Stimulated activated memory B cell treated with anti-CD40 and anti-IgM and Interleukin-4, amounts not matched to agents 10 μg/mL and 1 μg/mL and 100 μg/mL, for 72 hours (primary cell): Measurements from ENCODE around the gene LIPK.
A peak's percentile ranks its signal among the peaks of the same experiment; 100 is the strongest.
"Not testable (repeated sequence)": the region's sequence is repeated elsewhere in the genome, so short reads cannot be mapped to it uniquely, and the experiment has no call there.

Experiments used
- ATAC-seq: fragments of 150-1000 bp; cut with Tn5 transposase; 2 replicates; pipeline ENCODE4 v1.10.0; 2021
- H3K27ac Mint-ChIP-seq: one replicate; pipeline ENCODE4 v1.8.0; 2022; ENCODE audit warnings: mild to moderate bottlenecking, mixed read lengths
- H3K27me3 Mint-ChIP-seq: one replicate; pipeline ENCODE4 v1.8.0; 2022; ENCODE audit warnings: mixed read lengths
- H3K36me3 Mint-ChIP-seq: one replicate; pipeline ENCODE4 v1.8.0; 2022; ENCODE audit warnings: mixed read lengths
- H3K4me1 Mint-ChIP-seq: one replicate; pipeline ENCODE4 v1.8.0; 2022; ENCODE audit warnings: mixed read lengths
- H3K4me3 Mint-ChIP-seq: one replicate; pipeline ENCODE4 v1.8.0; 2022; ENCODE audit warnings: mild to moderate bottlenecking, moderate library complexity, mixed read lengths
- H3K9me3 Mint-ChIP-seq: one replicate; pipeline ENCODE4 v1.8.0; 2022; ENCODE audit warnings: mixed read lengths

LIPK gene

DNA sequence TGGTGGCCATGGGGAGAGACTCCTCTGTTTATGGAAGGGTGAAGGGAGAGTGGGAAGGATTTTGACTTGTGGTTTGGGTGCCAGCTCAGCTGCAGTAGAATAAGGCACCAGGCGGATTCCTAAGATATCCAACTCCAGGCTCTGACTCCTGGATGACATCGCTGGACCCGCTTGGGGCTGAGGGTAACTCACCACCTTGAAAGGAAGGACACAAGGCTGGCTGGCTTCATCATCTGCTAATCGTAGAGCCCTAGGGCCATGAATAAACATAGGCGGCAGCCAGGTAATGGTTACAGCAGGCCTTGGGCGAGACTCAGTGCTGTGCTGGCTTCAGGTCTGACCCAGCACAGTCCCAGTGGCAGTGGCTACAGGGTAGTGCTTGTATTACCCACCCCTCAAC lies 16.7 kb upstream of the LIPK start:
- Mint-ChIP-seq H3K36me3 (no peaks in the 10 kb centered on the region), H3K4me1 (no peaks in the 10 kb centered on the region), H3K4me3 (no peak overlapping the region), H3K9me3 (no peaks in the 10 kb centered on the region), H3K27ac (no peak overlapping the region), H3K27me3 (peaks cover 16% of the 10 kb centered on the region)
- no peak for ATAC-seq

DNA sequence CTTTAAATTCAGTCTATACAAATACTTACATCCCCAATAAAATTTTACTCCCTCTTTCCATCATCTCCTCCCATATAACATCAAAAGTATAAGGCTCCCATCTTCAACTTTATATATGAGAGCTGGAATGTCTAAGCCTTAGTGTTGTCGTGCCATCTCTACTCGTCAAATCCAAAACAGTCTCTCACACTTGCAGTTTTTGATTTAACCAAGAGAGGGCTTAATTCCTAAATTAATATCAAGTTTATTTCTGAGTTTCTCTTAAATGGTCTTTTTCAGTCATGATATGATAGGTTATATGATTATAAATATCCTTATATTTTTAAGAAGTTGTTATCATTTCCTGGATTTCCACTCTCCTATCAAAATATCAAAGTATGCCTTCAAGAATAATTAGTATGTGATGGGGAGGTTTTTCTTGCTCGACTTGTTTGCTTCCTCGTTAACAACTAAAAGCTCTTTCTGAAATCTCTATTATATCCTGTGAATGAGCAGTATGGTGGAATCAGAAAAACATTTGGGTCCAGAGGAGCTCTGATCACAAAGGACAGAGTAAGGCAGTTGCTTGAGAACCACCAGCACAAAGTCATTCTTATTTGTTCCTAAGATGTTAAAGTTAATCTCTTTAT lies 12.5 kb upstream of the LIPK start:
- no peak for ATAC-seq
- Mint-ChIP-seq H3K36me3 (no peaks in the 10 kb centered on the region), H3K4me1 (no peaks in the 10 kb centered on the region), H3K4me3 (no peak overlapping the region), H3K27ac (no peak overlapping the region), H3K27me3 (peaks cover 16% of the 10 kb centered on the region), H3K9me3 (no peaks in the 10 kb centered on the region)

DNA sequence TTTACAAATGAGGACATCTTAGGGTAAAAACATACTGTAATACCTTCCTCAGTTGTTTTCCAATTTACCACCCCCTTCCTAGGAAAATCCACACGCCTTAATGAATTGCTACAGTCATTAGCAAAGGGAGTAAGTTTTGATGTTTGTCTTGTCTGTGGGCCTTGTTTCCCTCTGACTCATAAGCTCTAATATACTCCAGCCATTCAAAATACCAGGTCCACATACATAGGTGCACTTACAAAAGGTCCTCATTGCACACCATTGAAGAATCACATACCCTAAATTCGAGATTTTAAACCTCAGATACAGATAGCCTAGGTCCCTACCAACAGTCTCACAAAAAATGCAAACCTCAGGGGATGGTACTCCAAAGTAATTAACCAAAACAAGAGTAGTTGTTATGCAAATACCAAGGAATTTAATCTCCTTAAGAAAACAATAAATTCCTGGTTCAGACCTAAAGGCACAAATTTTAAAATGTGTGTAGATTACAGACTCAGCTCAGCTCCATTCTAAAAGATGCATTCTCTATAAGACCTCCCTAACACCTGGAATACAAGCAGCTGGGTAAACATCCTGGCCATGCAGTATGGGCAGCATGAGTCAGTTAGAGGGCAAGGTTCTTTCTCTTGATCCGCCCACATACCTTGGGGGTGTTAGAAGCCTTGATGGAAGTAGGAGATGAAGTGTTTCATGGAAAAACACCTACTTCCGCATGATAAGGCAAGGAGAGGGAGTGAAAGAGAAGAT lies 3.0 kb upstream of the LIPK start:
- H3K4me1 Mint-ChIP-seq: peaks cover 7% of the 10 kb centered on the region
- ATAC-seq: no peak
- no peak overlapping the region for H3K4me3 Mint-ChIP-seq
- no peak overlapping the region for H3K27ac Mint-ChIP-seq
- H3K9me3 Mint-ChIP-seq: no peaks in the 10 kb centered on the region
- H3K36me3 Mint-ChIP-seq: no peaks in the 10 kb centered on the region
- peaks cover 14% of the 10 kb centered on the region for H3K27me3 Mint-ChIP-seq

DNA sequence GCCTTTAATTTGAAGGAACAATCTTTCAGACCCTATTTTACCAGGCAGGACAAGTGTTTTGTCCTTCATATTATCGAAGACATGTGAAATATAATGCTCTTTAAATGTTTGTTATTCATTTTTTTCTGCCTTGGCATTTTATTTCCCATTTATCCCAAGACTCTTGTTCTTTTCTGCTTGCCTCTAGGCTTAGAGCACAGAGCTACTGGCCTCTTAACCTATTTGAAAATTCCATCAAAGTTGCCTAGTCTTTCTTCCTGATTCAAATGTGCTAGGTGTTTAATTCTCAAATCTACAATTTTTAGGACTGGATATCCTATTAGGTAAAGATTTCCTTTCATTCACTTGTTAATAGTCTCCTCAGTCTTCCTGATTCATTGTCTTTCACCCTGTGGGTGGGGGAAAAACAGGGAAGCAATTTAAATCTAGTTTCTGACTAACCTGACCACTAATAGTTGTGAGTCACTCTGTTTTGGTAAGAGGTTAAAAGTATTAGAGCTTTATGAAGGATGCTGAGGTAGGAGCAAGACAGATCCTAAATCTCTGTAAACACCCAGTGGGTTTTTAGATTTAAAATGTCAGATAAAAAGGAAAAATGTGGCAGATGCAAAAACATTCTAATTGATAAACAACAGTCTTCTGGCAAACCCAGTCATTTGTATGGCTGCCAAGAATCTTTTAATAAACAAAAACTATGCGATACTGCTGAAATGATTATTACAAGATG lies 1.5 kb downstream of the LIPK start:
- Mint-ChIP-seq H3K9me3 (no peaks in the 10 kb centered on the region), H3K4me3 (no peak overlapping the region)

DNA sequence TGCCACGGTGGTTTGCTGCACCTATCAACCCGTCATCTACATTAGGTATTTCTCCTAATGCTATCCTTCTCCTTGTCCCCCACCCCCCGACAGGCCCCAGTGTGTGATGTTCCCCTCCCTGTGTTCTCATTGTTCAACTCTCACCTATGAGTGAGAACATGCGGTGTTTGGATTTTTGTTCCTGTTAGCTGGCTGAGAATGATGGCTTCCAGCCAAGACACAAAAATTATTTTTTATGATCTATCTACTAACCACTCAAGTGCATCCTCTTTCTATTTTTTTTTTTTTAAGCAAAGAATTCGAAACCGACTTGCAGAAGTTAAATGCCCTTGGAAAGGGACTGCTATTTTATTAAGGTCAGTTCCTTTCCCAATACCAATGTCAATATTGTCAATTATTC lies 3.3 kb downstream of the LIPK start:
- H3K36me3 Mint-ChIP-seq, H3K4me3 Mint-ChIP-seq, H3K27me3 Mint-ChIP-seq, ATAC-seq, H3K4me1 Mint-ChIP-seq, H3K9me3 Mint-ChIP-seq, H3K27ac Mint-ChIP-seq: not testable (repeated sequence)

More for the DNA sequence above, 1.5 kb downstream of the LIPK start:
- Mint-ChIP-seq H3K27ac (no peak overlapping the region), H3K27me3 (no peaks in the 10 kb centered on the region), H3K4me1 (peaks cover 7% of the 10 kb centered on the region), H3K36me3 (no peaks in the 10 kb centered on the region)
- ATAC-seq: peak; percentile 67

DNA sequence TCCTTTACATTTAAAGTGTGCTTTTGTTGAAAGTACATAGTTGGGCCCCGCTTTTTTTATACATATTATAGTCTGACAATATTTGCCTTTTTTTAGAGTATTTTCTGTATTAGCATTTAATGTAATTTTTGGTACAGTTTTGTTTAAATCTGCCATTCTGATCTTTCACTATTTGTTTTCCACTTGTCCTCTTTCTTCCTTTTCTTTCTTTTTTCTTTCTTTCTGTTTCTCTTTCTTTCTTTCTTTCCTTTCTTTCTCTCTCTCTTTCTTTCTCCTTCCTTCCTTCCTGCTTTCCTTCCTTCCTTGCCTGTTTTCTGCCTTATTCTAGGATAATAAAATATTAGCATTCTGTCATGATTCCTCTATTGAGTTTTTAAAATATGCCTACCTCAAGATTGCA lies 9.5 kb downstream of the LIPK start:
- no peak overlapping the region for H3K4me3 Mint-ChIP-seq
- ATAC-seq: no peak
- peaks cover 45% of the 10 kb centered on the region for H3K27me3 Mint-ChIP-seq
- H3K36me3 Mint-ChIP-seq: no peaks in the 10 kb centered on the region
- H3K9me3 Mint-ChIP-seq: no peaks in the 10 kb centered on the region
- no peak overlapping the region for H3K27ac Mint-ChIP-seq
- no peaks in the 10 kb centered on the region for H3K4me1 Mint-ChIP-seq

DNA sequence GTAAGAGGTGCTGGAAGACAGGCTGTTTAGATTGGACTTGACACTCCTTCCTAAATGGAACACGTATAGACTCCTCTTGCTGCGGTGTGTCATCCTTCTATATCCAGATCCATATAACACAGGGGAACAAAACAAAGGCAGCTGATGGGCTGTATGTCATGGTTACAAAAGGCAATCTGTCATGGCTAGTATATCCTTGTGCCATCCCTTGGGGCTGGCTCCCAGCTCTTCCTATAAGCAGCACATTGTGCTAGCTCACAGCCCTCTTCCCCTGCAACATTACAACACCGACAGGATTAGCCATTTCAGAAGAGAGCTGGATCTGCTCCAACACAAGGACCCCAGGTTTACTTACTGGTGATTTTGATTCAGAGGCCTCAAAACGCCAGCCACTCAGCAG lies 15.3 kb downstream of the LIPK start:
- Mint-ChIP-seq H3K36me3 (no peaks in the 10 kb centered on the region), H3K4me1 (peaks cover 7% of the 10 kb centered on the region), H3K27me3 (peaks cover 28% of the 10 kb centered on the region), H3K4me3 (no peak overlapping the region), H3K9me3 (no peaks in the 10 kb centered on the region), H3K27ac (no peak overlapping the region)
- ATAC-seq: no peak

DNA sequence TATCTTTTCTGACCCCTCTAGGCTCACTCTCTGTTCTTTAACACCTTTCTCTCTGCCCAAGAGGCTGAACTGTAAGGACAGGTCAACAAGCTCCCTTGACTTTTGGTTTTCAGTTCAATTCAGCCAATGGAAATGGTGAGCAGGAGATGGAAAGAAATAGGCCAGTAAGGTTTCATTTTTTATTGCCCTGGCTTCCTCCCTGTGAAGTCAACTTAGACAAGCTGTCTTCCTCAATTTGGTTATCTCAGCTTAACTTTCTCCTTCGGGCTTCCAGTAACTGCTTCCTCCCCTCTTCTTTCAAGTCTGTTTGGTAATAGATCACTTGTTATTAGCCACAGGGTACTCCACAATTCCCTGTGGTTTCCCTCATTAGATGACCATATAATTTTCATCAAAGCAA lies 19.7 kb downstream of the LIPK start:
- Mint-ChIP-seq H3K9me3 (no peaks in the 10 kb centered on the region), H3K4me3 (no peak overlapping the region), H3K27ac (peak overlapping the region; percentile 17), H3K36me3 (no peaks in the 10 kb centered on the region), H3K27me3 (peaks cover 11% of the 10 kb centered on the region), H3K4me1 (peaks cover 7% of the 10 kb centered on the region)
- no peak for ATAC-seq

DNA sequence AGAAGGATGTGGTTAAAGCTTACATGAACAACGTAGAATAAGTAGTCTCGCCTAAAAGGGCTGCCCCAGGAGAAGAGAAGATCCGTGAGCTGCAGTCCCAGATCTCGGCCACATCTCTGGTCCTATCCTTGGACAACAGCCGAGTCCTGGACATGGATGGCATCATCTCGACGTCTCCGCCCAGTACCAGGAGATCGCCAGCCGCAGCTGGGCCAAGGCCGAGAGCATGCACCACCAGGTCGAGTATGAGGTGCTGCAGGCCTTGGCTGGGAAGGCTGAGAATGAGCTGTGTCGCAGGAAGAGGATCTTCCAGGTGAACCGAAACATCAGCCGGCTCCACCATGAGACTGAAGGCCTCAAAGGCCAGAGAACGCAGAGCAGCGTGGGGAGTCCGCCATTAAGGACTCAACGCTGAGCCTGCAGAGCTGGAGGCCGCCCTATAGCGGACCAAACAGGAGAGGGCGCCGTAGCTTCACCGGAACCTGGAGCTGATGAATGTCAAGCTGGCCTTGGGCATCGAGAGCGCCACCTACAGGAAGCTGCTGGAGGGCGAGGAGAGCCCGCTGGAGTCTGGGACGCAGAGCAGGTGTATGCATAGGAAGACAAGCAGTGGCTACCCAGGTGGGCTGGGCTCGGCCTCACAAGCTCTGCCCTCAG lies 22.2 kb downstream of the LIPK start:
- H3K27ac Mint-ChIP-seq: no peak overlapping the region
- H3K4me1 Mint-ChIP-seq: peaks cover 11% of the 10 kb centered on the region
- no peaks in the 10 kb centered on the region for H3K36me3 Mint-ChIP-seq
- no peak overlapping the region for H3K4me3 Mint-ChIP-seq
- ATAC-seq: peak; percentile 31
- peaks cover 11% of the 10 kb centered on the region for H3K27me3 Mint-ChIP-seq
- no peaks in the 10 kb centered on the region for H3K9me3 Mint-ChIP-seq

DNA sequence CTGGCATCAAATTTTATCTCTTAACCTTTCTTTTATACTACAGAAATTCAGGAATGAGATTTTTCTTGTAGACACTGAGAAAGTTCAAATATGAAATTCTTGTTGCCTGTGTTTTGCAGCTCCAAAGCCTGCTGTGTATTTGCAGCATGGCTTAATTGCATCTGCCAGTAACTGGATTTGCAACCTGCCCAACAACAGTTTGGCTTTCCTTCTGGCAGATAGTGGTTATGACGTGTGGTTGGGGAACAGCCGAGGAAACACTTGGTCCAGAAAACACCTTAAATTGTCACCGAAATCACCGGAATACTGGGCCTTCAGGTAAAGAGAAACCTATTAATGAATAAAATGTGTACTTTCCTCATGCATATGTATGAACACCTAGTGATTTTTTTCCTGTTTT lies 24.8 kb downstream of the LIPK start:
- H3K27me3 Mint-ChIP-seq: peaks cover 11% of the 10 kb centered on the region
- H3K27ac Mint-ChIP-seq: no peak overlapping the region
- no peak for ATAC-seq
- H3K36me3 Mint-ChIP-seq: no peaks in the 10 kb centered on the region
- no peaks in the 10 kb centered on the region for H3K9me3 Mint-ChIP-seq
- H3K4me3 Mint-ChIP-seq: no peak overlapping the region
- H3K4me1 Mint-ChIP-seq: peaks cover 21% of the 10 kb centered on the region

DNA sequence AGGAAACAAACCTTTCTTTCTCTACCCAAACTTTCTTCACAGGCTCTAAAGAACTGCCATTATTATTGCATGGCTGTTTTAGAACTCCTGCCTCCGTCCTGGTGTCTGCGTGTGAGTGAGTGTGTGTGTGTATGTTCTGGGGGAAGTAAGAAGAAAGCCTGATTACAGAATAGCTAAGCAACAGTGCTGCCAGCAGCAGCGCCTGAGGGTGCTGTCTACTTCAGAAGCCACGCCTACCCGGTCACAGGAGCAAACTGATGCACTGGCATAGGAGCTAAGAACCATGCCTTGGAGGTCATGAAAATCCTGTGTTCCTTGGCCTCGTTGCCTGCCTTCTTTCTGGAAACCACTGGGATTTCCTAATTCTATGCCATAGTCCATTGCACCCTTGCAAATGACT lies 25.2 kb downstream of the LIPK start:
- no peaks in the 10 kb centered on the region for H3K36me3 Mint-ChIP-seq
- H3K9me3 Mint-ChIP-seq: no peaks in the 10 kb centered on the region
- H3K4me1 Mint-ChIP-seq: peaks cover 18% of the 10 kb centered on the region
- no peak overlapping the region for H3K4me3 Mint-ChIP-seq
- peak; percentile 72 for ATAC-seq
- peaks cover 11% of the 10 kb centered on the region for H3K27me3 Mint-ChIP-seq
- H3K27ac Mint-ChIP-seq: no peak overlapping the region

DNA sequence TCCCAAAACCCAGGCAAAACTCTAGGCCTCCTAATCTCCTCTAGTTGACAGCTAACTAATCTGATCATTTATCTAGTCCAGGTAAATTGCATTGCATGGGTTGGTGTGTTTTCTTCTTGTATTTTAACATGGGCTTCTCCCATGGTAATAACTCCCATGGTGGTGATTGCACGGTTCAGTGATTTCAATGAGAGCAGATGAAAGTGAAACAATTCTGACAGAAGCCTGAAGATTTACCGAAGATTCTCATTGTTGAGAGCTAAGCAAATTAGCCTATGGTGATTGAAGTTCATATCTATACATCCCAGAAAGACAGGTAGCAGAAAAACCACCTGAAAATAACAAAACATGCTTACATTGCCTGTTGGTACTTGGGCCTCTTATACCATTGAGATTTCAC lies 27.2 kb downstream of the LIPK start:
- Mint-ChIP-seq H3K9me3 (no peaks in the 10 kb centered on the region), H3K27ac (no peak overlapping the region), H3K36me3 (no peaks in the 10 kb centered on the region), H3K4me1 (peaks cover 18% of the 10 kb centered on the region), H3K4me3 (no peak overlapping the region), H3K27me3 (peaks cover 11% of the 10 kb centered on the region)
- ATAC-seq: no peak

DNA sequence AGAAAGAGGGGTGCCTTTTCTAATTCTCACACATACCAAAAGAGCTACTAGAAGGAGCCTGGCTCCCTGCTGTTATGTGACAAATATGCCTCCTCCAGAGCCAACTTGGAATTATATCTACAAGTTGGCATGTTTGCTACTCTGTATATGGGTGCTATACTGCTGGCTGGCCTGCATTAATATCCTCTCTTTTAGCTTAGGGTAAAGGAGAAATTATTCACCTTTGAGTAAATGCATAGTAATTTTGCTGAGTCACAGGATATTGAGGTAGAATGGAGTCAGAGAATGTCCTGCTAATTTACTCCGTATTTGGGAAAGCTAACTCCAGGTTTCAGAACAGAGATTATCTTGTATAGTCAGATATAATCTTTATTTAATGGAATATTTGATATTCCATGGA lies 29.6 kb downstream of the LIPK start:
- Mint-ChIP-seq H3K4me1 (peaks cover 18% of the 10 kb centered on the region), H3K27ac (no peak overlapping the region), H3K27me3 (peaks cover 23% of the 10 kb centered on the region), H3K4me3 (no peak overlapping the region), H3K36me3 (no peaks in the 10 kb centered on the region), H3K9me3 (no peaks in the 10 kb centered on the region)
- no peak for ATAC-seq

DNA sequence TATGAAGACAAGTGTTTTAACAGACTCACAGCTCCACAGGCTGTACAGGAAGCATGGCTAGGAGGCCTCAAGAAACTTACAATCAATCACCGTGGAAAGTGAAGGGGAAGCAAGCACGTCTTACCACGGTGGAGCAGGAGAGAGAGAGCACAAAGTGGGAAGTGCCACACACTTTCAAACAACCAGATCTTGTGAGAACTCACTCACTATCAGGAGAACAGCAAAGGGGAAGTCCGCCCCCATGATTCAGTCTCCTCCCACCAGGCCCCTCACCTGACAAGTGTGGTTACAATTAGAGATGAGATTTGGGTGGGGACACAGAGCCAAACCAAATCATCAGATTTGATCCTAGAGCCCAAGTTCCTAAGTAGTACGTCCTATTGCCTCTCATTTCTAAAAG lies 35.9 kb downstream of the LIPK start:
- not testable (repeated sequence) for H3K27ac Mint-ChIP-seq, H3K4me3 Mint-ChIP-seq, H3K9me3 Mint-ChIP-seq, H3K4me1 Mint-ChIP-seq, ATAC-seq, H3K36me3 Mint-ChIP-seq
- H3K27me3 Mint-ChIP-seq: peaks cover 67% of the 10 kb centered on the region

DNA sequence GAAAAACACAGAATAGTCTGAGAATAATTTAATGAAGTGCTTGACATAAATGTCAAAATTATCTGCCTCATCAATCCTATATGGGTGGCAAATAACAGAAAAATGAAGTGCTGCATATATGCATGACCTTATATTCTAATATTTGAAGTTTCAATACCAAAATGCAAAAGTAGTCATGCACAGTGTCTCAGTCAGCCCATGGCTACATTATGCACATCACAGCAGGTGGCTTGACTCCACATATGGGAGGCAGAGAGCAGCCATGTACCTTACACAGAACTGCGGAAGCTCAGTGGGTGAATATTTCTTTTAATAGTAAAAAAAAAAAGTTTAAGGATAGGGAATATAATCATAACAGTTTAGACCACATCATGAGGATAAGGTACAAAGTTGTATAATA lies 36.4 kb downstream of the LIPK start:
- ATAC-seq: no peak
- H3K4me1 Mint-ChIP-seq: no peaks in the 10 kb centered on the region
- no peak overlapping the region for H3K27ac Mint-ChIP-seq
- H3K4me3 Mint-ChIP-seq: no peak overlapping the region
- peaks cover 72% of the 10 kb centered on the region for H3K27me3 Mint-ChIP-seq
- H3K36me3 Mint-ChIP-seq: peaks cover 5% of the 10 kb centered on the region
- peaks cover 3% of the 10 kb centered on the region for H3K9me3 Mint-ChIP-seq
